ENCODE measurements around the gene RYR2.

- TF ChIP-seq CTCF (IDR thresholded peaks at IDR 0.05), result no peak
- TF ChIP-seq POLR2A (IDR thresholded peaks at IDR 0.05), result no peak
Observed at GRCh38 chr1:237180256-237180655, 138.3 kb downstream of the RYR2 start.
